ENCODE data around the gene GFRAL. TPM values are rescaled to one million over a fixed set of nuclear protein-coding genes. Genes with fewer than 3 reads are reported as not detected.

GFRAL gene
- total and polyA plus RNA-seq, 2 of the 4 experiments (the other 2 are of a cell fraction) = not detected

DNA sequence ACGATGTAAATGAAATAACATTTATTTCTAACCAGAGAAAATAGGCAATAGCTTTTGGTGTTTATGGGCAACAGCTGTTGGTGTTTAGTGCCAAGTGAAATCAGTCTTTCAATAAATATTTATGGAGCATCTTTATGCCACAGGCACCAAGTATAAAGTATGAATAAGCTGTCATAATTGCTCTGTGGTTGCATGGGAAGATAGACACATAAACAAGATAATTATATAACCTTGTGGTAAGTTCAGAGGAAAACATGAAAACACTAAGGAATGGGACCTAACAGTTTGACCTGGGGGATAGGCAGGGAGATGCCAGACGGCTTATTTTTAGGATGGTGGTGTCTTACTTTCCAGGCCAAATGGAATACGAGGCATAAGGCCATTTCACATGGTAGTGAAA is 110.9 kb downstream of the GFRAL start:
- in situ Hi-C loops (cut with MboI; ENCODE audit: low sequenced_read_pairs) = loop anchor here (25.0 kb wide), 1 partner anchor 849 kb away; no protein-coding TSS in a partner anchor
- no peak overlapping the region for H3K4me3 ChIP-seq (ENCODE audit: insufficient read depth, low read depth, low read length)
- no peak overlapping the region for H3K14ac ChIP-seq (replicated peaks; ENCODE audit: low read depth, low read length)
- no peak overlapping the region for H3K23ac ChIP-seq (ENCODE audit: low read depth, low read length)
- H3K27ac ChIP-seq (ENCODE audit: insufficient read depth, low read length) = no peak overlapping the region
- no peak overlapping the region for H2BK5ac ChIP-seq (ENCODE audit: low read depth, low read length, poor library complexity, severe bottlenecking)
- H2AFZ ChIP-seq (replicated peaks; ENCODE audit: low read length, poor library complexity) = no peak overlapping the region
- H3K36me3 ChIP-seq (ENCODE audit: control insufficient read depth, insufficient read depth, low read length) = no peaks in the 10 kb centered on the region
- H4K91ac ChIP-seq (ENCODE audit: insufficient read depth, low read depth, low read length) = no peak overlapping the region
- H3K4me2 ChIP-seq (ENCODE audit: low read depth, low read length) = no peak overlapping the region
- H3K56ac ChIP-seq (ENCODE audit: extremely low read depth, insufficient read depth, low read length) = no peak overlapping the region
- DNase-seq = no peak
- H3K4ac ChIP-seq (ENCODE audit: low read depth, low read length) = no peak overlapping the region
- no peak overlapping the region for H2AK5ac ChIP-seq (ENCODE audit: low read depth, low read length)
- H3K18ac ChIP-seq (ENCODE audit: low read depth, low read length) = no peak overlapping the region
- 0 out of 2 replicates have a peak, but pooled peaks cover 3% of the 10 kb centered on the region for H3K9me1 ChIP-seq (ENCODE audit: insufficient read depth, low read length)
- H4K20me1 ChIP-seq (ENCODE audit: insufficient read depth, low read length) = no peaks in the 10 kb centered on the region
- ATAC-seq (ENCODE audit: low read depth) = no peak
- ChIA-PET POLR2A (ENCODE audit: unreplicated experiment) (no interaction called here), CTCF (interaction anchor here (0.6 to 1.2 kb wide), 3 partner anchors 162 to 854 kb away, joined by 3 to 4 read pairs (median 3); no protein-coding TSS in a partner anchor)
- H4K8ac ChIP-seq (ENCODE audit: low read depth in 2 of 2, low read length in 2 of 2) = no peak overlapping the region
- no peak for TF ChIP-seq USF2 (IDR thresholded peaks at IDR 0.05; ENCODE audit: low read depth, low read length)
- TF ChIP-seq, protein P1, sequence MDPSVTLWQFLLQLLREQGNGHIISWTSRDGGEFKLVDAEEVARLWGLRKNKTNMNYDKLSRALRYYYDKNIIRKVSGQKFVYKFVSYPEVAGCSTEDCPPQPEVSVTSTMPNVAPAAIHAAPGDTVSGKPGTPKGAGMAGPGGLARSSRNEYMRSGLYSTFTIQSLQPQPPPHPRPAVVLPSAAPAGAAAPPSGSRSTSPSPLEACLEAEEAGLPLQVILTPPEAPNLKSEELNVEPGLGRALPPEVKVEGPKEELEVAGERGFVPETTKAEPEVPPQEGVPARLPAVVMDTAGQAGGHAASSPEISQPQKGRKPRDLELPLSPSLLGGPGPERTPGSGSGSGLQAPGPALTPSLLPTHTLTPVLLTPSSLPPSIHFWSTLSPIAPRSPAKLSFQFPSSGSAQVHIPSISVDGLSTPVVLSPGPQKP (IDR thresholded peaks at IDR 0.05; ENCODE audit: borderline replicate concordance, low read depth, low read length) = no peak
- no peak for TF ChIP-seq FOS (IDR thresholded peaks at IDR 0.05; ENCODE audit: low read depth, low read length)
- TF ChIP-seq NFE2L2 (IDR thresholded peaks at IDR 0.05; ENCODE audit: low read depth, low read length) = no peak
- no peak for TF ChIP-seq MAZ (IDR thresholded peaks at IDR 0.05; ENCODE audit: borderline replicate concordance, low read depth, low read length)
- TF ChIP-seq RAD21 (IDR thresholded peaks at IDR 0.05; ENCODE audit: low read length) = no peak
- no peak for TF ChIP-seq CEBPB (IDR thresholded peaks at IDR 0.05; ENCODE audit: low read depth, low read length)
- H3K9ac ChIP-seq (ENCODE audit: low read depth, low read length) = no peak overlapping the region
- 89% methylated on average over 2 of the region's 3 CpGs; no CpG with 5 or more reads in 1 of the 2 experiments for WGBS, 2 experiments (ENCODE audit: extremely low coverage in 2 of 2, insufficient read length in 1 of 2)
- H2BK120ac ChIP-seq (ENCODE audit: low read depth, low read length) = no peak overlapping the region
- peaks cover 2% of the 10 kb centered on the region; the same call in 1 of the 2 replicates for H3K4me1 ChIP-seq (ENCODE audit: control insufficient read depth, insufficient read depth, low read length)
- no peak overlapping the region for H2AK9ac ChIP-seq (replicated peaks; ENCODE audit: low read depth, low read length, poor library complexity)
- no peaks in the 10 kb centered on the region for H3K79me1 ChIP-seq (ENCODE audit: low read depth in 1 of 2, low read length in 2 of 2)
- H2BK20ac ChIP-seq (ENCODE audit: low read depth, low read length) = no peak overlapping the region
- no peak overlapping the region for H4K5ac ChIP-seq (ENCODE audit: low read depth, low read length)
- intact Hi-C loops (cut with micrococcal nuclease) = no loop called here
- H3K27me3 ChIP-seq (ENCODE audit: control insufficient read depth, insufficient read depth, low read length) = no peaks in the 10 kb centered on the region
- dilution Hi-C loops (cut with HindIII; ENCODE audit: low sequenced_read_pairs, unreplicated experiment) = no loop called here
- H3K9me3 ChIP-seq (ENCODE audit: control insufficient read depth, insufficient read depth, low read length) = no peaks in the 10 kb centered on the region
- H2BK15ac ChIP-seq (ENCODE audit: low read depth, low read length) = no peak overlapping the region
- no TSS peak for BruUV-seq (replicated peaks)
